ENCODE results near the gene AGT. TPM values are rescaled to one million over a fixed set of nuclear protein-coding genes. Genes with fewer than 3 reads are reported as not detected.

The AGT gene
- polyA plus RNA-seq, 4 donors: 0.81 to 357 (median 2.7) TPM

DNA sequence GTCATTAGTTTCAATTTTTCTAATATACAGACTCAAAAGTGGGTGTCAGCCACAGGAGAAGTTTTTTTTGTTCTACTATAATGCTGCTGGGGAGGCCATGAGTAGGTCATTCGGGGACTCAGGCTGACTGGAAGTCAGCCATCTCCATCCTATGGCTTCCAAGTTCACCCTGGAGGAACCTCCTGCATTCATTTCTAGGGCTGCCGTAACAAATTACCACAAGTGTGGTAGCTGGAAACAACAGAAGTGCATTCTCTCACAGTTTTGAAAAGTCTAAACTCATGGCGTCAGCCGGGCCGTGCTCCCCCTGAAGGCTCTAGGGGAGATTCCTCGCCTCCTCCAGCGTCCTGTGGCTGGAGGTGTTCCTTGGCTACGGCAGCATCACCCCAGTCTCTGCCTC lies 17.7 kb downstream of the AGT start:
- H3K4me1 ChIP-seq (ENCODE audit: control insufficient read depth in 3 of 3, insufficient read depth in 2 of 3, low read depth in 1 of 3, low read length in 2 of 3): no peaks in the 10 kb centered on the region
- no peak for DNase-seq
- no peak for FAIRE-seq
- 74 to 91% (median 84%) methylated on average over 8 of the region's 8 CpGs for WGBS, 3 donors
- no peaks in the 10 kb centered on the region for H3K27me3 ChIP-seq (ENCODE audit: control insufficient read depth in 3 of 3, insufficient read depth in 3 of 3, low read length in 3 of 3)
- no peak overlapping the region for H3K4me3 ChIP-seq (ENCODE audit: low read depth in 1 of 3, low read length in 3 of 3)
- H3K9me3 ChIP-seq (ENCODE audit: control insufficient read depth in 2 of 2, insufficient read depth in 1 of 2, low read depth in 1 of 2, low read length in 1 of 2): no peaks in the 10 kb centered on the region
- H3K36me3 ChIP-seq (ENCODE audit: control insufficient read depth in 3 of 3, insufficient read depth in 2 of 3, low read depth in 1 of 3, low read length in 3 of 3): peaks cover 6 to 28% (median 8%) of the 10 kb centered on the region in 3 donors
- H3K27ac ChIP-seq (ENCODE audit: low read depth in 1 of 3, low read length in 2 of 3): no peak overlapping the region

DNA sequence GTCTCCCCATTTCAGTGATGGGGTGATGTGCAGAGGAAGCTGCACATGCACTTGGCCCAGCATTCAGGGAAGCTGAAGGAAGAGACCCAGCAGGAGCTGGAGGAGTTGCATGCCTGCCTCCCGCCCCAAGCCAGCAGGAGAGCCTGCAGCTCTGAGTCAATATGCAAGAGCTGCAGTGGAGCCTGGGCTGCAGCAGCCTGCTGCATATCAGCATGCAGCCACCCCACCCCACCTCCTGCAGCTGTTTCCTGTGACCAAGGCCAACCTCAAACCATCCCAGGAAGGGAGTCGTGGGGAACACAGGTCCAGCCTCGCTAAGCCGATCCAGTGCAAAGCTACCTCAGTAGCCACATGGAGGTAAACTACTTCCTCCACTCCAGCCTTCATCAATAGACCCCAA lies 18.9 kb downstream of the AGT start:
- 50 to 63% (median 60%) methylated on average over 4 of the region's 4 CpGs for WGBS, 3 donors
- no peak for FAIRE-seq
- Histone ChIP-seq H3K27me3 (ENCODE audit: control insufficient read depth in 3 of 3, insufficient read depth in 3 of 3, low read length in 3 of 3) (no peaks in the 10 kb centered on the region), H3K4me3 (ENCODE audit: low read depth in 1 of 3, low read length in 3 of 3) (no peak overlapping the region), H3K27ac (ENCODE audit: low read depth in 1 of 3, low read length in 2 of 3) (no peak overlapping the region), H3K9me3 (ENCODE audit: control insufficient read depth in 2 of 2, insufficient read depth in 1 of 2, low read depth in 1 of 2, low read length in 1 of 2) (no peaks in the 10 kb centered on the region), H3K36me3 (ENCODE audit: control insufficient read depth in 3 of 3, insufficient read depth in 2 of 3, low read depth in 1 of 3, low read length in 3 of 3) (peaks cover 8 to 31% (median 11%) of the 10 kb centered on the region in 3 donors), H3K4me1 (ENCODE audit: control insufficient read depth in 3 of 3, insufficient read depth in 2 of 3, low read depth in 1 of 3, low read length in 2 of 3) (no peaks in the 10 kb centered on the region)
- DNase-seq: no peak

DNA sequence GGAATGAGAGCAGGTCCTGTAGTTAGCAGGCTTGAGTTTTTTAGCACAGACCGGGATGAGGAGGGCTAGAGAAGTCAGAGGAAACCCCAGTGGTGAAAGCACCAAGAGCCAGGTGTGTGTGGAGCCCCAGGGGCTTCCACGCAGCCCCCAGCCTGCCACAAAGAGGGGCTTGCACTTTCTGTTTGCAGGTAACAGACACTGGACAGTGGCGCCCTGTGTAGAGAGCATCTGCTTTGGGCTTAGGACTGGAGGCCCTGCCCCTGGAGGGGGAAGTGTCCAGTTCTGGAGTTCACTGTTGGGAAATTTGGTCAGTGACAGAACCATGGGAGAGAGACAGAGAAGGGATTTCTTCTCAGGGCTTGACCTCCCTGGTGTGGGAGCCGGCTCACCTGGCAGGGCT lies 19.5 kb downstream of the AGT start:
- no peak overlapping the region for H3K4me3 ChIP-seq (ENCODE audit: low read depth in 1 of 3, low read length in 3 of 3)
- 83 to 93% (median 91%) methylated on average over 4 of the region's 4 CpGs for WGBS, 3 donors
- H3K36me3 ChIP-seq (ENCODE audit: control insufficient read depth in 3 of 3, insufficient read depth in 2 of 3, low read depth in 1 of 3, low read length in 3 of 3): peaks cover 11 to 37% (median 15%) of the 10 kb centered on the region in 3 donors
- H3K27me3 ChIP-seq (ENCODE audit: control insufficient read depth in 3 of 3, insufficient read depth in 3 of 3, low read length in 3 of 3): no peaks in the 10 kb centered on the region
- DNase-seq (no peak), FAIRE-seq (no peak)
- no peaks in the 10 kb centered on the region for H3K9me3 ChIP-seq (ENCODE audit: control insufficient read depth in 2 of 2, insufficient read depth in 1 of 2, low read depth in 1 of 2, low read length in 1 of 2)
- H3K27ac ChIP-seq (ENCODE audit: low read depth in 1 of 3, low read length in 2 of 3): no peak overlapping the region
- H3K4me1 ChIP-seq (ENCODE audit: control insufficient read depth in 3 of 3, insufficient read depth in 2 of 3, low read depth in 1 of 3, low read length in 2 of 3): no peaks in the 10 kb centered on the region

DNA sequence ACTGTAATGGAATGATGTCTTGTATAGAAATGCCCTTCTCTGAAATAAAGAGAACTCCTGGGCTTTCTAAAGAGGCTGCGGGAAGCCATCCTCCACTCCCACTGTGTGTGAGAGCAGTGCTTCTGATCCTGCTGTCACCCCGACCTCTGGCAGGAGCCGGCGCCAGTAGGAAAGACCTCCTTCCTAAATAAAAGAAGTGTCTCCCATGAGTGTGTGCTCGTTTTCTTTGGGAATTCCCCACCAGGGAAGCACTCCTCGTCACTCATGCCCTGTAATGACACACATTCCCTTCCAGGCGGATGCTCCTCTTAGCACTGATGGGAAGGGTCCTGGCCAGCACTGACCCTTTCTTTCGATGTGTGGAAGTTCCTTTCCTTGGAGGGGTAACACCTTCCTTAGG lies 20.1 kb downstream of the AGT start:
- Histone ChIP-seq H3K4me3 (ENCODE audit: low read depth in 1 of 3, low read length in 3 of 3) (no peak overlapping the region), H3K9me3 (ENCODE audit: control insufficient read depth in 2 of 2, insufficient read depth in 1 of 2, low read depth in 1 of 2, low read length in 1 of 2) (no peaks in the 10 kb centered on the region), H3K4me1 (ENCODE audit: control insufficient read depth in 3 of 3, insufficient read depth in 2 of 3, low read depth in 1 of 3, low read length in 2 of 3) (no peaks in the 10 kb centered on the region), H3K27ac (ENCODE audit: low read depth in 1 of 3, low read length in 2 of 3) (no peak overlapping the region), H3K27me3 (ENCODE audit: control insufficient read depth in 3 of 3, insufficient read depth in 3 of 3, low read length in 3 of 3) (no peaks in the 10 kb centered on the region), H3K36me3 (ENCODE audit: control insufficient read depth in 3 of 3, insufficient read depth in 2 of 3, low read depth in 1 of 3, low read length in 3 of 3) (peaks cover 13 to 40% (median 15%) of the 10 kb centered on the region in 3 donors)
- 83 to 88% (median 85%) methylated on average over 8 of the region's 8 CpGs for WGBS, 3 donors
- no peak for DNase-seq
- no peak for FAIRE-seq

DNA sequence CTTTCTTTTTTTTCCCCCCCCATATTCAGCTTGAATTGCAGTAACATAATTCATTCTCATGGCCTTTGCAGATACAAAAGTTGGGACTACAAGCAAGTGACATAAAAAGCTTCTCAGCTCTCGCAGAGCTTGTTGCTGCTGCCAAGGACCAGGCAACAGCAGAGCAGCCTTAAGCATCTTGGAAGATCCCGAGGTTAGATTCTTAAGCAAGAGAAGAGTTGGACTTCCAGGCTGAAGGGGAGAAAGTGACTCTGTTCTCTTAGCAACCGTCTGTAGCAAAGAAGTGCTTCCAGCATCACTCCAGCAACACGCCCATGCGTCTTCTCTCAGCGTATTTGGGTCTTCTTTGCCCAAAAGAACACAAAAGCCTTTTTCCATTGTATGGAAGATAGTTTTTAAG lies 20.7 kb downstream of the AGT start:
- DNase-seq (no peak), FAIRE-seq (no peak)
- WGBS, 3 donors: 79 to 90% (median 88%) methylated on average over 6 of the region's 6 CpGs
- Histone ChIP-seq H3K4me1 (ENCODE audit: control insufficient read depth in 3 of 3, insufficient read depth in 2 of 3, low read depth in 1 of 3, low read length in 2 of 3) (no peaks in the 10 kb centered on the region), H3K4me3 (ENCODE audit: low read depth in 1 of 3, low read length in 3 of 3) (no peak overlapping the region), H3K27me3 (ENCODE audit: control insufficient read depth in 3 of 3, insufficient read depth in 3 of 3, low read length in 3 of 3) (no peaks in the 10 kb centered on the region), H3K36me3 (ENCODE audit: control insufficient read depth in 3 of 3, insufficient read depth in 2 of 3, low read depth in 1 of 3, low read length in 3 of 3) (peaks cover 15 to 45% (median 17%) of the 10 kb centered on the region in 3 donors), H3K27ac (ENCODE audit: low read depth in 1 of 3, low read length in 2 of 3) (no peak overlapping the region), H3K9me3 (ENCODE audit: control insufficient read depth in 2 of 2, insufficient read depth in 1 of 2, low read depth in 1 of 2, low read length in 1 of 2) (no peaks in the 10 kb centered on the region)

DNA sequence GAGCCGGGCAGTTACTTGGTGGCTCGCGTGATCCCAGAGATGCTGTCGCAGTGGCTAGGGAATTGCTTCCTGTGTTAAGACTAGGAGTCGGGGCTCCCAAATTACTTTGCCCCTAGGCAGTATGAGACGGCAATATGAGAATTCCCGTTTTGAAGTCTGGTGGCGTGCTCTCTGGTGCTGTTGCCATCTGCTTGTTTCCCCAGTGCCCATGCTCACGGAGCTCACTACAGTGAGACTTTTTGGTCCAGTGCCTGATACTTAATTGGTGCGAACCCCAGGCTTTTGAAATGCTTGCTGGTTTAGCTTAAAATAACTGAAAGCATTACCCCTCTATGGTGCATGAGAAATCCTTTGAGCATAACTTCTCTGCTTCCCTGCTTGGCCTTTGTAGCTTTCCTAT lies 22.3 kb downstream of the AGT start:
- Histone ChIP-seq H3K27ac (ENCODE audit: low read depth in 1 of 3, low read length in 2 of 3) (no peak overlapping the region), H3K9me3 (ENCODE audit: control insufficient read depth in 2 of 2, insufficient read depth in 1 of 2, low read depth in 1 of 2, low read length in 1 of 2) (no peaks in the 10 kb centered on the region), H3K36me3 (ENCODE audit: control insufficient read depth in 3 of 3, insufficient read depth in 2 of 3, low read depth in 1 of 3, low read length in 3 of 3) (peaks cover 15 to 50% (median 22%) of the 10 kb centered on the region in 3 donors), H3K4me3 (ENCODE audit: low read depth in 1 of 3, low read length in 3 of 3) (no peak overlapping the region), H3K4me1 (ENCODE audit: control insufficient read depth in 3 of 3, insufficient read depth in 2 of 3, low read depth in 1 of 3, low read length in 2 of 3) (no peaks in the 10 kb centered on the region), H3K27me3 (ENCODE audit: control insufficient read depth in 3 of 3, insufficient read depth in 3 of 3, low read length in 3 of 3) (no peaks in the 10 kb centered on the region)
- WGBS, 3 donors: 94 to 98% (median 97%) methylated on average over 10 of the region's 10 CpGs
- no peak for FAIRE-seq
- no peak for DNase-seq

- no peaks in the 10 kb centered on the region for H3K4me1 ChIP-seq (ENCODE audit: control insufficient read depth in 3 of 3, insufficient read depth in 2 of 3, low read depth in 1 of 3, low read length in 2 of 3)
- H3K36me3 ChIP-seq (ENCODE audit: control insufficient read depth in 3 of 3, insufficient read depth in 2 of 3, low read depth in 1 of 3, low read length in 3 of 3): peaks cover 15 to 53% (median 27%) of the 10 kb centered on the region in 3 donors
- no peaks in the 10 kb centered on the region for H3K9me3 ChIP-seq (ENCODE audit: control insufficient read depth in 2 of 2, insufficient read depth in 1 of 2, low read depth in 1 of 2, low read length in 1 of 2)
- no peaks in the 10 kb centered on the region for H3K27me3 ChIP-seq (ENCODE audit: control insufficient read depth in 3 of 3, insufficient read depth in 3 of 3, low read length in 3 of 3)
- WGBS, 3 donors: 94 to 97% (median 94%) methylated on average over 9 of the region's 9 CpGs
- H3K27ac ChIP-seq (ENCODE audit: low read depth in 1 of 3, low read length in 2 of 3): no peak overlapping the region
- FAIRE-seq: no peak
- DNase-seq: no peak
- no peak overlapping the region for H3K4me3 ChIP-seq (ENCODE audit: low read depth in 1 of 3, low read length in 3 of 3)
Measured at GRCh38 chr1:230690101-230690500, 23.8 kb downstream of the AGT start.

GRCh38 chr1:230686747-230687146 lies 27.2 kb downstream of the AGT start:
- FAIRE-seq: no peak
- Histone ChIP-seq H3K4me3 (ENCODE audit: low read depth in 1 of 3, low read length in 3 of 3) (no peak overlapping the region), H3K4me1 (ENCODE audit: control insufficient read depth in 3 of 3, insufficient read depth in 2 of 3, low read depth in 1 of 3, low read length in 2 of 3) (no peaks in the 10 kb centered on the region), H3K27ac (ENCODE audit: low read depth in 1 of 3, low read length in 2 of 3) (no peak overlapping the region), H3K27me3 (ENCODE audit: control insufficient read depth in 3 of 3, insufficient read depth in 3 of 3, low read length in 3 of 3) (no peaks in the 10 kb centered on the region), H3K36me3 (ENCODE audit: control insufficient read depth in 3 of 3, insufficient read depth in 2 of 3, low read depth in 1 of 3, low read length in 3 of 3) (peaks cover 21 to 52% (median 29%) of the 10 kb centered on the region in 3 donors), H3K9me3 (ENCODE audit: control insufficient read depth in 2 of 2, insufficient read depth in 1 of 2, low read depth in 1 of 2, low read length in 1 of 2) (no peaks in the 10 kb centered on the region)
- 76 to 87% (median 86%) methylated on average over 5 of the region's 5 CpGs for WGBS, 3 donors
- no peak for DNase-seq

DNA sequence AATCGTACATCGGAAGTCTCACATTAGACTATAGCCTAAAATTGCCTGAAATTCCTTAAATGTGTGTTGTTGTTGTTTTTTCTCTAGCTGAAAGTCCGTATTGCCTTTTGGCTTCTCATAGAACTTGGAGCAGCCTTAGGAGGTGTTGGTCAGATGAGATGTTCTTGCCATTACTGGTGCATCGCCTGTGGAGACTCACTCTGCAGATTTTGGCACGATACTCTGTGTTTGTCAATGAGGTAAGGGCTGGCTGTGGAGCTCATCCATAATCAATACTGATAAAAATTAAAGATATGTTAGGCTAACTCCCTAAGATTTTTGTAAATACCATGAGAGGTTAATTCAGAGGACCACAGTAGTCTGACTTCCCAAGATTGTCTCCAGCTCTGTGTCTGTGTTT lies 28.9 kb downstream of the AGT start:
- Histone ChIP-seq H3K27ac (ENCODE audit: low read depth in 1 of 3, low read length in 2 of 3) (no peak overlapping the region), H3K4me1 (ENCODE audit: control insufficient read depth in 3 of 3, insufficient read depth in 2 of 3, low read depth in 1 of 3, low read length in 2 of 3) (no peaks in the 10 kb centered on the region), H3K27me3 (ENCODE audit: control insufficient read depth in 3 of 3, insufficient read depth in 3 of 3, low read length in 3 of 3) (no peaks in the 10 kb centered on the region), H3K4me3 (ENCODE audit: low read depth in 1 of 3, low read length in 3 of 3) (no peak overlapping the region), H3K36me3 (ENCODE audit: control insufficient read depth in 3 of 3, insufficient read depth in 2 of 3, low read depth in 1 of 3, low read length in 3 of 3) (peaks cover 12 to 46% (median 28%) of the 10 kb centered on the region in 3 donors), H3K9me3 (ENCODE audit: control insufficient read depth in 2 of 2, insufficient read depth in 1 of 2, low read depth in 1 of 2, low read length in 1 of 2) (no peaks in the 10 kb centered on the region)
- 95 to 97% (median 96%) methylated on average over 5 of the region's 5 CpGs for WGBS, 3 donors
- FAIRE-seq: no peak
- no peak for DNase-seq
